Cardiac muscle cell (in vitro differentiated cells and primary cell): ENCODE data around the gene UNC93B1. TPM values are rescaled to one million over a fixed set of nuclear protein-coding genes. Genes with fewer than 3 reads are reported as not detected.
"Not testable (repeated sequence)": the region's sequence is repeated elsewhere in the genome, so short reads cannot be mapped to it uniquely, and the experiment has no call there.

ENCODE experiments used
- DNase-seq, 2 donors: peaks; one replicate each; pipeline versions ENCODE4 v3.0.0 to v3.0.0-alpha.2; 2010 to 2017; ENCODE audit warnings: low read depth in 1 of 2, low spot score in 1 of 2
- H3K27ac ChIP-seq: fragments of 200-600 bp; sonication (generic); 2 replicates; pipeline ENCODE4 v1.5.1; 2016
- H3K27me3 ChIP-seq: fragments of 200-600 bp; sonication (generic); 2 replicates; pipeline ENCODE4 v1.6.0; 2016; ENCODE audit warnings: control low read depth
- H3K36me3 ChIP-seq: fragments of 200-600 bp; sonication (generic); 2 replicates; pipeline ENCODE4 v1.5.1; 2016; ENCODE audit warnings: control low read depth
- H3K4me1 ChIP-seq: fragments of 200-600 bp; sonication (generic); 2 replicates; pipeline ENCODE4 v1.8.1; 2017; ENCODE audit warnings: low read depth, mild to moderate bottlenecking, mixed run types
- H3K4me3 ChIP-seq: fragments of 200-600 bp; sonication (generic); 2 replicates; pipeline ENCODE4 v1.5.1; 2016; ENCODE audit warnings: mild to moderate bottlenecking
- H3K9me3 ChIP-seq: fragments of 200-600 bp; sonication (generic); 2 replicates; pipeline ENCODE4 v1.5.1; 2017; ENCODE audit warnings: low read depth, mild to moderate bottlenecking, control low read depth
- polyA plus RNA-seq: library from polyadenylated mRNA; unstranded; fragments of >200 nt; fragmentation: Nextera tagmentation; extraction: Ambion mirVana; gene quantifications from 2 replicates; pipeline ENCODE4 v1.2.1, GENCODE V29; 2016
- total RNA-seq: library from RNA; depleted of rRNA; stranded (reverse); fragments of >200 nt; gene quantifications from 2 replicates; pipeline ENCODE4 v1.2.3, GENCODE V29; 2016
- TF ChIP-seq, protein P1 (sequence below): IDR thresholded peaks from 2 replicates; pipeline ENCODE4 v1.5.1; 2012; ENCODE audit warnings: low read depth, mild to moderate bottlenecking, low read length

UNC93B1 gene
- total and polyA plus RNA-seq, 2 experiments from 2014 or later: 13.2 to 24.0 TPM

DNA sequence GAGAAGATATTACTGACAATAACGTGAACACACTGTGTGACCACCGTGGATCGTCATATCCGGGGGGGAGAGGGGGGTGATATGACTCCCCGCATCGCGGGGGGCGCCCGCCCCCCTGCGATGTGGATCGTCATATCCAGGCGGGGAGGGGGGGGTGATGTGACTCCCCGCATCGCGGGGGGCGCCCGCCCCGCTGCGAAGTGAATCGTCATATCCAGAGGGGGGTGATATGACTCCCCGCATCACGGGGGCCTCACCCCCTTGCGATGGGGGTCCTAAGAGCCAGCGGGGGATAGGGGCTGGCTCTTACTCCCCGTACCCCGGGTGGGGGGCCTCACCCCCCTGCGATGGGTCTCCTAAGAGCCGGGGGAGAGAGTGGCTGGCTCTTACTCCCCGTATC is 19.9 kb downstream of the UNC93B1 start:
- no peak overlapping the region for H3K27ac ChIP-seq
- H3K4me1 ChIP-seq: no peaks in the 10 kb centered on the region
- H3K4me3 ChIP-seq: no peak overlapping the region
- no peaks in the 10 kb centered on the region for H3K36me3 ChIP-seq
- DNase-seq: no peak
- TF ChIP-seq, protein P1, sequence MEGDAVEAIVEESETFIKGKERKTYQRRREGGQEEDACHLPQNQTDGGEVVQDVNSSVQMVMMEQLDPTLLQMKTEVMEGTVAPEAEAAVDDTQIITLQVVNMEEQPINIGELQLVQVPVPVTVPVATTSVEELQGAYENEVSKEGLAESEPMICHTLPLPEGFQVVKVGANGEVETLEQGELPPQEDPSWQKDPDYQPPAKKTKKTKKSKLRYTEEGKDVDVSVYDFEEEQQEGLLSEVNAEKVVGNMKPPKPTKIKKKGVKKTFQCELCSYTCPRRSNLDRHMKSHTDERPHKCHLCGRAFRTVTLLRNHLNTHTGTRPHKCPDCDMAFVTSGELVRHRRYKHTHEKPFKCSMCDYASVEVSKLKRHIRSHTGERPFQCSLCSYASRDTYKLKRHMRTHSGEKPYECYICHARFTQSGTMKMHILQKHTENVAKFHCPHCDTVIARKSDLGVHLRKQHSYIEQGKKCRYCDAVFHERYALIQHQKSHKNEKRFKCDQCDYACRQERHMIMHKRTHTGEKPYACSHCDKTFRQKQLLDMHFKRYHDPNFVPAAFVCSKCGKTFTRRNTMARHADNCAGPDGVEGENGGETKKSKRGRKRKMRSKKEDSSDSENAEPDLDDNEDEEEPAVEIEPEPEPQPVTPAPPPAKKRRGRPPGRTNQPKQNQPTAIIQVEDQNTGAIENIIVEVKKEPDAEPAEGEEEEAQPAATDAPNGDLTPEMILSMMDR: no peak
- no peaks in the 10 kb centered on the region for H3K9me3 ChIP-seq
- H3K27me3 ChIP-seq: peaks cover 8% of the 10 kb centered on the region

DNA sequence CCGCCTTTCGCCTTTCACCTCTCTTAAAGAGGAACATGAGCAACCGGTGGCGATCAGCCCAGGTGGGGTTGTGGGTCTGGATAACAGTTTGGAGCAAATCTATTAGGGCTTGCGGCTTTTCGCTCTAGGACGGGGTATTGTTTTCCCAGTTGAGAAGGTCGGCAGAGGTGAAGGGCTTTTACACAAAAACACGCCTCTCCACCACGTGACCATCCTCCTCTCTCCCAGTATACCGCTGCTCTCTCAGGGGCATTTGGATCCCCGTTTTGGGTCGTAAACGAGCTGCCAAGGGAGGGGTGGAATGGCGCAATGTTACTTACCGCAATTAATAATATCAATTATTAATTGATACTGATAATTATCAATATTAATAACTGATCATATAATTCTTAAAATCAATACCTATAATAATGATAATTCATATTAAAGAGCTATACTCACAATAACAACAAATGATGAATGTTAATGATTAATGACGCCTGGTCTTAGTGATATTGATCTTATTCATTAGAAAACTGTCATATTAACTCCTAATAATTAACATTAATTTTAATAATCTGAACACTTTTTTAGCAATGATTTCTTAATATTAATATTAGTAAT is 21.5 kb downstream of the UNC93B1 start:
- not testable (repeated sequence) for DNase-seq, H3K9me3 ChIP-seq, H3K4me3 ChIP-seq, H3K36me3 ChIP-seq, H3K27ac ChIP-seq, H3K4me1 ChIP-seq
- peaks cover 20% of the 10 kb centered on the region for H3K27me3 ChIP-seq

DNA sequence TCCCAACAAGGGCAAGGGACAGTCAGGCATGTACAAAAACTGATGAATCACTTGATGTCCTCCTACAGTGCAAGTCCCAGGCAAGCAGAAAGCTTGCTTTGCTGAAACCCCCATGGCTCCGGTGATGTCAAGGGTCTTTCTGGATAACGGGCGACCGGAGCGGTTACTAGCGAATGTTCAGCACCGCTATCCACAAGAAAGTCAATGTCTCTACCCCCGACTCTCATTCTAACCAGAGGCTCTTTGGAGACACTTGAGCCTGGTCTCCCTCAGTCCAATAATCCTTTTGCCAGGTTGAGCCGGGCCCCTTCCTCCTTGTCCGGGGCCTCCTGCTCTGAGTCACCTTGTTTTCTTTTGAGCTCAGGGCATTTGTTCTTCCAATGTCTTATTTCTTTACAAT is 22.7 kb downstream of the UNC93B1 start:
- peaks cover 22% of the 10 kb centered on the region for H3K27me3 ChIP-seq
- not testable (repeated sequence) for H3K27ac ChIP-seq, H3K9me3 ChIP-seq, H3K36me3 ChIP-seq, H3K4me3 ChIP-seq, DNase-seq, H3K4me1 ChIP-seq

DNA sequence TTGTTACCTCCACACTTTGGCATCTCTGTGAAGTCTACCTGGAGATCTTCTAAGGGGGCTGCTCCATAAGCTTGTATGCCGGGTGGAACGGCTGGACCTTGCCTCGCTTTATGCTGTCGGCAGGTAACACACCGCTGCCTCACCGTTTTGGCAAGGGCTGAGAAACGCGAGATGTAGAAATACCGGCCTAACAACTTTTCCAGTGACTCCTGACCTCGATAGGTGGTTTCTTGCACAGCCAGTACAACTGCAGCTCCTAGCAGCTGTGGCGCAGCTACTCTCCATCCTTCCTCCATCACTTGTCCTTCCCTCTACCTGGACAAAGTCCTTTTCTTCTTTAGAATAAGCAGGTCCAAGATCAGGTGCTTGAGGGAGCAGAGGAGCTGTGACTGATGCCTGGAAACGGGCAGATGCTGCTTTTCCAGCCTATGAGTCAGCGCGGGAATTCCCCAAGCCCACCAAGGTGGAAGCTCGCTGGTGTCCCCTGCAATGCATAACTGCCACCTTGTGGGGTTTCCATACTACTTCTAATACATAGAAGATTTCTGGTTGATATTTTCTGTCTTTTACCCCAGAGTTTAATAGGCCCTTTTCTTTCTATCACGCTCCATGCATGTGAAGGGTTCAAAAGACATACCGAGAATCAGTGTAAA is 25.0 kb downstream of the UNC93B1 start:
- peaks cover 19% of the 10 kb centered on the region for H3K27me3 ChIP-seq
- H3K36me3 ChIP-seq, H3K9me3 ChIP-seq, H3K4me3 ChIP-seq, H3K4me1 ChIP-seq, DNase-seq, H3K27ac ChIP-seq: not testable (repeated sequence)

DNA sequence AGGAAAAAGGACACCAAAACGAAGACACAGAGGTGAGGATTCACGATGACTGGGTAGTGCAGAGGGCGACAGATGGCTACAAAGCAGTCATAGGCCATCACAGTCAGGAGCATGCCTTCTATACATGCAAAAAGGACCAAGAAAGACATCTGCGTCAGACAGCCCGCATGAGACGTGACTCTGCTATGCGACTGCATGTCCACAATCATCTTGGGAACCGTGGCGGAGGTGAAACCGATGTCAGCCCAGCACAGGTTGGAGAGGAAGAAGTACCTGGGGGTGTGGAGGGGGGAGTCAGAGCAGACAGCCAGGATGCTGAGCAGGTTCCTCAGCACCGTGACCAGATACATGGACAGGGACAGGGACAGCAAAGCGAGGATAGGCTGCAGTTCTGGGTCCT is 29.2 kb downstream of the UNC93B1 start:
- H3K4me3 ChIP-seq, H3K9me3 ChIP-seq, DNase-seq, H3K27ac ChIP-seq, H3K4me1 ChIP-seq, H3K36me3 ChIP-seq: not testable (repeated sequence)
- peaks cover 19% of the 10 kb centered on the region for H3K27me3 ChIP-seq

DNA sequence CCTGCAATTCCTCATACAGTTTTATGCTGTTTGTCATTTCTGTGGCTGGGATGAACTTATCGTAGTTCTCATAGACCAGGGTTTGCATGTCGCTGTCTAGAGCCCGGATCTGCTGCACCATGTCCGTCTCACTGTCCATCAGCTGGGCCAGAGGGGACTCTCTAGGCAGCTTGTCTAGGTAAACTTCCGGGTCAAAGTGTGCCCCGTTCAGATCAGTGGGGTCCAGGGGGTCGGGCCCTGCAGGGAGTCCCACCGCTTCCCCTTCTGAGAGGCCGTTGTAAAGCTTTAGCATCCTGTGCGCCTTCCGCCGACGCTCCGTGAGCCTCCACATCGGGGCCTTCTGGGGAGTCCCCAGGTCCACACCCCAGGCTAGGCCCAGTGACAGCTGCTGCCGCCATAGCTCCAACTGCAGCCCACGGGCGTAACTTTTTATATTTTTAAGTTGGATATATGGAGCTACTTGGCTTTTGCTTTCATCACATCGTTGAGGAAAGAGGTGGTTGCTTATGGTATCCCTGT is 38.0 kb downstream of the UNC93B1 start:
- H3K4me3 ChIP-seq, H3K9me3 ChIP-seq, DNase-seq, H3K36me3 ChIP-seq, H3K27me3 ChIP-seq, H3K4me1 ChIP-seq, H3K27ac ChIP-seq: not testable (repeated sequence)

DNA sequence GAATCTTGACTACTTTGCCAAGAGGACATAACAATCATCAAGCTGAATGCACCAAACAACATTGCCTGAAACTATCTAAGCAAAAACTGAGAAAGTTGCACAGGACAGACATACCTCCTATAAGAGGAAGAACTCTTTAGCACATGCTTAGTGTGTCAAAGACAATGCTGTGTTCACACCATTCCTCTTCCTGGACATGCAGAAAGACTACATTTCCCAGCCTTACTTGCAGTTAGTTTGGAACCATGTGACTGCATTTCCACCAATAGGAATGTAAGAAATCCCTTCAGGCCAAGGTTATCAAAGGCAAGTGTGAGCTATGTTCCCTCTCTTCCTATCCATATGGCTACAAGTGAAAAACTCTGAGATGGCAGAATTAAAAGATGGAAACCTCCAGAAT is 39.2 kb downstream of the UNC93B1 start:
- not testable (repeated sequence) for H3K36me3 ChIP-seq, H3K4me1 ChIP-seq, H3K9me3 ChIP-seq, H3K27me3 ChIP-seq, DNase-seq, H3K27ac ChIP-seq, H3K4me3 ChIP-seq

DNA sequence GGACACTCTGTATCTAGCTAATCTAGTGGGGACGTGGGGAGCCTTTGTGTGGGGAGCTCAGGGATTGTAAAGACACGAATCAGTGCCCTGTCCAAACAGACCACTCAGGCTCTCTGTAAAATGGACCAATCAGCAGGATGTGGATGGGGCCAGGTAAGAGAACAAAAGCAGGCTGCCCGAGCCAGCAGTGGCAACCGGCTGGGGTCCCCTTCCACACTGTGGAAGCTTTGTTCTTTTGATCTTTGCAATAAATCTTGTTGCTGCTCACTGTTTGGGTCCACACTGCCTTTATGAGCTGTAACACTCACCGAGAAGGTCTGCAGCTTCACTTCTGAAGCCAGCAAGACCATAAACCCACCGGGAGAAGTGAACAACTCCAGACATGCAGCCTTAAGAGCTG is 40.0 kb downstream of the UNC93B1 start:
- not testable (repeated sequence) for H3K27ac ChIP-seq, H3K27me3 ChIP-seq, H3K4me1 ChIP-seq, DNase-seq, H3K36me3 ChIP-seq, H3K9me3 ChIP-seq, H3K4me3 ChIP-seq

DNA sequence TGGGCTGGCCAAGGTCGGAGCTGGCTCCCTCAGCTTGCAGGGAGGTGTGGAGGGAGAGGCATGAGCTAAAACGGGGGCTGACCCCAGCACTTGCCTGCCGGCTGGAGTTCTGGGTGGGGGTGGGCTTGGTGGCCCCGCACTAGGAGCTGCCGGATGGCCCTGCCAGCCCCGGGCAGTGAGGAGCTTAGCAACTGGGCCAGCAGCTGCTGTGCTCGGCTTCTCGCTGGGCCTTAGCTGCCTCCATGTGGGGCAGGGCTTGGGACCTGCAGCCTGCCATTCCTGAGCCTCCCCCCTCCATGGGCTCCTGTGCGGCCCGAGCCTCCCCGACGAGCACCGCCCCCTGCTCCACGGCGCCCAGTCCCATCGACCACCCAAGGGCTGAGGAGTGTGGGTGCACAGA is 40.7 kb downstream of the UNC93B1 start:
- DNase-seq, H3K4me1 ChIP-seq, H3K27me3 ChIP-seq, H3K9me3 ChIP-seq, H3K27ac ChIP-seq, H3K4me3 ChIP-seq, H3K36me3 ChIP-seq: not testable (repeated sequence)

DNA sequence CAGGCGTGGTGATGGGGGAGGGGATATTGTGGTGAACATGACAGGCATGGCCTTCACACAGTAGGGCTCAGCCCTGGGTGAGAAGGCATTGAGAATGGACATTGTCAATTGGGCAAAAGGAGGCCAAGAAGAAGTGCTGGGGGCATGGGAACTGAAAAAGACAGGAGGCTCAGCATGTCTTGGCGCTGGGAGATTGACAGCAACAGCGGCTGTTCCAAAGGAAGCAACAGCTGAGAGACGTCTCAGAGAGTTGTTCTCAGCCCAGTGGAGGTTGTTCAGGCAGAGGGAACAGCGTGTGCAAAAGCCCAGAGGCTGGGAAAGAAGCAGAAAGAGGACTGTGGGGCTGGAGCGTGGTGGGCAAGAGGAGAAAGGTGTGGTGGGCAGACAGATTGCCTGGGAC is 47.7 kb downstream of the UNC93B1 start:
- H3K9me3 ChIP-seq, DNase-seq, H3K4me3 ChIP-seq, H3K4me1 ChIP-seq, H3K27ac ChIP-seq, H3K36me3 ChIP-seq: not testable (repeated sequence)
- peaks cover 33% of the 10 kb centered on the region for H3K27me3 ChIP-seq
